ENCODE data around the gene CREBL2. TPM values are rescaled to one million over a fixed set of nuclear protein-coding genes. Genes with fewer than 3 reads are reported as not detected.

CREBL2 gene
- total RNA-seq, 3 donors from 2014 or later (not counting 1 experiment from before 2014, with no cell fraction given), result 9.0 to 13.1 (median 10.7) TPM

DNA sequence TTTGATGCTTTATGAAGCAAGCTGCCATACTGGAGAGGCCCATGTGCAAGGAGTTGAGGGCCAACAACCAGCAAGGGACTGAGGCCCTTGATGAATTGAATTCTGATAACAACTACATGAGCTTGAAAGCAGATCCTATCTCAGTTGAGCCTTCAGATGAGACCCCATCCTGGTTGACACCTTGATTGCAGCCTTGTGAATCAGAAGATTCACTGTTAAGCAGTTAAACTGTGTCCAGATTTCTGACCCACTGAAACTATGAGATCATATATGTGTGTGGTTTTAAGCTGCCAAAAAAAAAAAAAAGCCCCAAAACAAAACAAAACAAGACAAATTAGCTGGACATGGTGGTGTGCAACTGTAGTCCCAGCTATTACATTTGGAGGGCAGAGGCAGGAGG is 42.2 kb downstream of the CREBL2 start:
- DNase-seq, result no peak
- H3K27ac Mint-ChIP-seq, result no peak overlapping the region
- no peaks in the 10 kb centered on the region for H3K27me3 ChIP-seq (ENCODE audit: control insufficient read depth, insufficient read depth, low read length)
- no peaks in the 10 kb centered on the region for H3K36me3 ChIP-seq (ENCODE audit: control insufficient read depth, insufficient read depth, low read length)
- H3K36me3 Mint-ChIP-seq, result peaks cover 8% of the 10 kb centered on the region
- no peak overlapping the region for H3K4me3 ChIP-seq (ENCODE audit: low read length)
- TF ChIP-seq, protein P1, sequence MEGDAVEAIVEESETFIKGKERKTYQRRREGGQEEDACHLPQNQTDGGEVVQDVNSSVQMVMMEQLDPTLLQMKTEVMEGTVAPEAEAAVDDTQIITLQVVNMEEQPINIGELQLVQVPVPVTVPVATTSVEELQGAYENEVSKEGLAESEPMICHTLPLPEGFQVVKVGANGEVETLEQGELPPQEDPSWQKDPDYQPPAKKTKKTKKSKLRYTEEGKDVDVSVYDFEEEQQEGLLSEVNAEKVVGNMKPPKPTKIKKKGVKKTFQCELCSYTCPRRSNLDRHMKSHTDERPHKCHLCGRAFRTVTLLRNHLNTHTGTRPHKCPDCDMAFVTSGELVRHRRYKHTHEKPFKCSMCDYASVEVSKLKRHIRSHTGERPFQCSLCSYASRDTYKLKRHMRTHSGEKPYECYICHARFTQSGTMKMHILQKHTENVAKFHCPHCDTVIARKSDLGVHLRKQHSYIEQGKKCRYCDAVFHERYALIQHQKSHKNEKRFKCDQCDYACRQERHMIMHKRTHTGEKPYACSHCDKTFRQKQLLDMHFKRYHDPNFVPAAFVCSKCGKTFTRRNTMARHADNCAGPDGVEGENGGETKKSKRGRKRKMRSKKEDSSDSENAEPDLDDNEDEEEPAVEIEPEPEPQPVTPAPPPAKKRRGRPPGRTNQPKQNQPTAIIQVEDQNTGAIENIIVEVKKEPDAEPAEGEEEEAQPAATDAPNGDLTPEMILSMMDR (IDR thresholded peaks at IDR 0.05), result no peak
- H3K9me3 ChIP-seq (ENCODE audit: control insufficient read depth, insufficient read depth, low read length), result peaks cover 6% of the 10 kb centered on the region
- H3K4me3 Mint-ChIP-seq, result no peak overlapping the region
- no peak for ATAC-seq
- H3K4me1 Mint-ChIP-seq, result peaks cover 7 to 9% of the 10 kb centered on the region in 2 donors
- no peaks in the 10 kb centered on the region for H3K27me3 Mint-ChIP-seq (ENCODE audit: low read depth in 2 of 2)
- H3K27ac ChIP-seq (ENCODE audit: low read length), result no peak overlapping the region
- intact Hi-C loops (cut with micrococcal nuclease), result no loop called here
- H3K4me1 ChIP-seq (ENCODE audit: control insufficient read depth, insufficient read depth, low read length), result no peaks in the 10 kb centered on the region
- H3K9me3 Mint-ChIP-seq, result peaks cover 3 to 8% of the 10 kb centered on the region in 2 donors

- no peak for ATAC-seq
- Mint-ChIP-seq H3K27ac (peak overlapping the region in 1 of 2 donors; percentile 58), H3K4me3 (no peak overlapping the region), H3K27me3 (ENCODE audit: low read depth in 2 of 2) (no peaks in the 10 kb centered on the region), H3K4me1 (peaks cover 7 to 9% of the 10 kb centered on the region in 2 donors), H3K9me3 (no peaks in the 10 kb centered on the region), H3K36me3 (no peaks in the 10 kb centered on the region)
- TF ChIP-seq, protein P1 (IDR thresholded peaks at IDR 0.05), result no peak
- intact Hi-C loops (cut with micrococcal nuclease), result no loop called here
- Histone ChIP-seq H3K27me3 (ENCODE audit: control insufficient read depth, insufficient read depth, low read length) (no peaks in the 10 kb centered on the region), H3K9me3 (ENCODE audit: control insufficient read depth, insufficient read depth, low read length) (no peaks in the 10 kb centered on the region), H3K36me3 (ENCODE audit: control insufficient read depth, insufficient read depth, low read length) (no peaks in the 10 kb centered on the region), H3K4me1 (ENCODE audit: control insufficient read depth, insufficient read depth, low read length) (no peaks in the 10 kb centered on the region), H3K27ac (ENCODE audit: low read length) (no peak overlapping the region), H3K4me3 (ENCODE audit: low read length) (no peak overlapping the region)
- 100% methylated on average over 1 of the region's 3 CpGs for WGBS (ENCODE audit: insufficient coverage)
- DNase-seq, result no peak
Observed at GRCh38 chr12:12654691-12655460, 43.2 kb downstream of the CREBL2 start.

GRCh38 chr12:12660201-12660600 is 48.5 kb downstream of the CREBL2 start:
- no peak for DNase-seq
- H3K27ac Mint-ChIP-seq, result no peak overlapping the region
- H3K4me3 Mint-ChIP-seq, result no peak overlapping the region

More at GRCh38 chr12:12660201-12660600, 48.5 kb downstream of the CREBL2 start:
- H3K36me3 ChIP-seq (ENCODE audit: control insufficient read depth, insufficient read depth, low read length), result no peaks in the 10 kb centered on the region
- peaks cover 7 to 9% of the 10 kb centered on the region in 2 donors for H3K4me1 Mint-ChIP-seq
- TF ChIP-seq, protein P1 (IDR thresholded peaks at IDR 0.05), result no peak
- intact Hi-C loops (cut with micrococcal nuclease), result no loop called here
- no peak overlapping the region for H3K27ac ChIP-seq (ENCODE audit: low read length)
- H3K4me3 ChIP-seq (ENCODE audit: low read length), result no peak overlapping the region
- no peaks in the 10 kb centered on the region for H3K4me1 ChIP-seq (ENCODE audit: control insufficient read depth, insufficient read depth, low read length)
- H3K36me3 Mint-ChIP-seq, result no peaks in the 10 kb centered on the region
- H3K27me3 ChIP-seq (ENCODE audit: control insufficient read depth, insufficient read depth, low read length), result no peaks in the 10 kb centered on the region
- no peaks in the 10 kb centered on the region for H3K9me3 ChIP-seq (ENCODE audit: control insufficient read depth, insufficient read depth, low read length)
- H3K27me3 Mint-ChIP-seq (ENCODE audit: low read depth in 2 of 2), result no peaks in the 10 kb centered on the region
- H3K9me3 Mint-ChIP-seq, result no peaks in the 10 kb centered on the region
- 75% methylated on average over 3 of the region's 3 CpGs for WGBS (ENCODE audit: insufficient coverage)
- ATAC-seq, result no peak

Data from natural killer cell (primary cell).